HG03342 (cell line): Measurements from ENCODE around the gene SCYGR1.
"Not testable (repeated sequence)": the region's sequence is repeated elsewhere in the genome, so short reads cannot be mapped to it uniquely, and the experiment has no call there.

Experiments used
- ATAC-seq: cut with Tn5 transposase; IDR thresholded peaks from one replicate; pipeline ENCODE4 v1.9.1; 2021; ENCODE audit warnings: mild to moderate bottlenecking, moderate library complexity; ENCODE audit not compliant: unreplicated experiment

SCYGR1 gene

DNA sequence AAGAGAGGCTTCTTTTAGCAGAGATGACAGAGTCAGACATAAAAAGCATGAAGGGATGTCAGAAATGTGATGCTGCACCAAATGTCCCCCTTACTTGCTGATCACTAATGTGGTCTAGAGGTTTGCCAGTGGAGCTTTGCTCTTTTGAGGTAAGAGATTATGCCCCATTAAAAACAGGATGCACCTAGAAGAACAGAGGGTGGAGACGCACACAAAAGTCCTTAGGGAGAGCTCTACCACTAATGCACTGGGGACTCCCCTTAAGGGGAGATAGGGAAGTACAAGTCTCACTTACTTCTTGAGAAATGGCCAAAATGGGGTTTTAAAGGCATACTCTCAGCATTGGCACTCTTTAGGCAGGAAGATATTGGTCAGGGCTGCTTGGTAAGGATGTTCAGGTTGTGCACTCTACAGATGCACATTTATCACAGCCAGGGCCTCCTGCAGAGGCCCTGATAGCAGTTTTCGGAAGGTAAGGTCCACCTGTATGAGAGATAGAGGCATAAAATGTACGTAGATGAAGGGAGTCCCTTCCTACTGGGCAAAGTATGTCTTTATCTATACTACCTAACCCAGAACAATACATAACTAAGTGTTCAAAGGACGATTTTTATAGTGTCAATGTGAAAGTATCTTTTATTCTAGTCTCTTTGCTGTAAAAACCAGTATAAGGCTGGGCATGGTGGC lies 17.0 kb upstream of the SCYGR1 start:
- no peak for ATAC-seq

DNA sequence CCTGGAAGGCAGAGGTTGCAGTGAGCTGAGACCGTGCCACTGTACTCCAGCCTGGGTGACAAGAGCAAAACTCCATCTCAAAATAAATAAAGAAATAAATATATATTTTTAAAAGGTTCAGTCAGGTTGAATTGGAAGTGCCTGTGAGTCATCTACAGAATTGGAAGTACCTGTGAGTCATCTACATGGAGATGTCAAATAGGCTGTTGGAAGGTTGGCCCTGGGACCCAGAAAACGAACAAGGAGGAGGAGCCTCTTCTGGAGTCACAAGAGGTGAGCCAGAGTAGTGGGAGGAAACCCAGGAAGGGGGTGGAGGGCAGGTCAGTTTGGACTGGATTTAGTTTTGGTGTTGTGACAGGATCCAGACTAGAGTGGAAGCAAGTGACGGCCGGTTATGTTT lies 15.2 kb upstream of the SCYGR1 start:
- no peak for ATAC-seq

DNA sequence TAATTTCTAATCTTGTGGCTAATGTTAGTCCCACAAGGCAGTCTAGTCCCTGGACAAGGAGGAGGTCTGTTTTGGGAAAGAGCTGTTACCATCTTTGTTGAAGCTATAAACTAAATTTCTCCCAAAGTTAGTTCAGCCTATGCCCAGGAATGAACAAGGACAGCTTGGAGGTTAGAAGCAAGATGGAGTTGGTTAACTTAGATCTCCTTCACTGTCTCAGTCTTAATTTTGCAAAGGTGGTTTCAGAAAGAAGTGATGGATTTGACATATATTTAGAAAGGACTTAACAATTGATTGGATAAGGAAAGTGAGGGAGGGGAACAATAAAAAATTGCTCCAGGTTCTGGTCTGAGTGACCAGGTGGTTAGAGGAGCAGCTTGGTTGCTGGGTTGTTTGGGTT lies 14.6 kb upstream of the SCYGR1 start:
- ATAC-seq: no peak

DNA sequence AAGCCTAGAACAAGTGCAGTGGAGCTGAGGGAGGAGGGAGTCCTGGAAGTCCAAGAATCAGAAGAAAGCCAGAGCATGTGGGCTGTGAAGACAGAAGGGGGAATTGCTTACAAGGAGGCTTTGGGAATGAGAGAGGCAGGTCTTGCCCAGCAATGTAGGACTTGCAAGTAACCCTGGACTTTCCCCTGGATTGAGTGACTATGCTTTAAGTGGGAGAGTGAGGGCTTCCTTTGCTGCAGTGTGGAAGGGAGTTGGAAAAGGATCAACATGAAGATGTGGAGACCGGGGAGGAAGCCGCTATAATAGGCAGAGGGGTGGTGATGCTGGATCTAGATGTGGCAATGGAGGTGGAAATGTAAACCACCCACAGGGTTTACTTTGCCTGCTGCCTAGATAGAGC lies 13.8 kb upstream of the SCYGR1 start:
- ATAC-seq: no peak

DNA sequence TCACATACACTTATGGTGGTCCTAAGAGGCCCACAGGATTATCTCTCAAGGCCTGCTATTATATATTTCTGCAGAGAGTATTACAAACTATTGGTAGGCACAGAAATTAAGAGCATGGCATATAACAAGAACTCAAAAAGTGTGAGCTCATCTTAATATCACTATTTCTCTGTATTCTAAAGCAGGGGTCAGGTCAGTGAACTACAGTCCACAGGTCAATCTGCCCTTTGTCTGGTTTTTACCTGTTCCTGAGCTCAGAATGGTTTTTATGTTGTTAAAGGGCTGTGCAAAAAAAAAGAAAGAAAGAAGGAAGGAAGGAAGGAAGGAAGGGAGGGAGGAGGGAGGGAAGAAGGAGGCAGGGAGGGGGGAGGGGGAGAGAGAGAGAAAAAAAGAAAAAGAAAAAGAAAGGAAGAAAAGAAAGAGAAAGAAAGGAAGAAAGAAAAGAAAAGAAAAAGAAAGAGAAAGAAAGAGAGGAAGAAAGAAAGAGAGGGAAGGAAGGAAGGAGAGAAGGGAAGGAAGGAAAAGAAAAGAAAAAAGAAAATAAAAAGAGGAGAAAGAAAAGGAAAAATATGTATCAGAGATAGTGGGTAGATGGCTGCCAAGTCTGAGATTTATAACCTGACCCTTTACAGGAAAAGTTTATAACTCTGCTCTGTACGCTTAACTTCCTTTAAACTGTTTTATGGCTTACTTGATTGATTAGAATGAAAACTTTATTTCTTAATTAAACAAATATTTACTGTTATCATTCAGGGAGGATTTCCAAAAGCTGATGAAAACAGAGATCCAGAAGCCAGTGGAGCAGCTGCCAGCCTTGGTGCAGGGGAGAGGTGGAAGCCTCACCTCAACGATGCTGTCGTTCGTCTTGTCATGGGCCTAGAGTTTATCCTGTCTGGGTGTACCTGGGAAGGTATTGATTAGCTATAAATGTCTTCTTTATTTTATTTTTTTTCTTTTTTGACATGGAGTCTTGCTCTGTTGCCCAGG lies 11.2 kb upstream of the SCYGR1 start:
- ATAC-seq: no peak

DNA sequence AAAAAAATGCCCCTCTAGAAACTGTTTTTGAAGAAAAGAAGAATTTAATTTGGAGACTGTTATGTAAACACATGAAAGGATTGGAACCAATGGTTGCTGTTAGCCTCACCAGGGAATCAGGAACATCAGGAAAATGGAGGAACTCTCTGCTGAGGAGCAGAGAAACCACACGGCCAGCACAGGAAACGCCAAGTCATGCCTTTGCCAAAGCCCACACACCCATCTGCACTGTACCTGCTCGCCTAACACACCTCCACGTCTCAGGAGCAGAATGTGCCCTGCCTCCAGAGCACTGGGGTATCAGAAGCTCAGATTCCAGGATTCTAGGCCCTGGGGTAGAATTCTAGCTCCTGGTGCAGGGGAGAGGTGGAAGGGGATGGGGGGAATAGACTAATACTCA lies 9.8 kb upstream of the SCYGR1 start:
- no peak for ATAC-seq

DNA sequence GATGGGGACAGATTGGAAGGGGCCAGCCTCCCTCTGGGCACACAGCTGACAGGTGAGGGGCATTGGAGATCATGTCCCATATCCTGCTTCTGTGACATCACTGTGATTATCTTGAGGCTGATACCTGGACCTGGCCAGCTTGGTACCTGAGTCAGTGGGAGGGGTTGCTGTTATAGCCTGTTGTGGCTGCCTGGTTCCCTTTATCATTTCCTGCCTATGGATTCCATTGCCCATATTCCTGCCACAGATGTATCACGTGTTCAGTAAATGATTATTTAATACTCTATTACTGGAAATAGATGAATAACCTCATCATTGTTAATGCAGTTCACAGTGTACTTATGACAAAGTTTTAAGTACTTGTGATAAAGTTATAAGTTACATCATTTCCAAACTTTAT lies 7.8 kb upstream of the SCYGR1 start:
- no peak for ATAC-seq

DNA sequence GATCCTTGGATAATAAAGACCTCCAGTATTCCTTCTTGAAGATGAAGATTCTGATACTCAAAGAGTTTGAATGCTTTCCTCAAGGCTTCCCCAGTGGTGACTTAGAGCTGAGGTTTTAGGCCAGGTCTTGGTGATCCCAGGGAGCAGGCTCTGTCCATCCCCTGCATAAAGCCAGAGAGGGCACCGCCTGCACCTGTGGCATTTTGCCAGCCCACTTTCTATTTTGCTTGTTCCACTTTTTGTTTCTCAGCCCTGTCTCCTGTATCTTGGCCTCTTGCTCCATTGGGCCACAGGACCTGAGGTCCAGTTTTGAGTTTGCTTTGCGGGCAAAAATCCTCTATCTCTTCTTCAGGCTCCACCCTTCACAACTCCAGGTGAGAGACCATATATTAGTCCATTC lies 6.7 kb upstream of the SCYGR1 start:
- ATAC-seq: no peak

DNA sequence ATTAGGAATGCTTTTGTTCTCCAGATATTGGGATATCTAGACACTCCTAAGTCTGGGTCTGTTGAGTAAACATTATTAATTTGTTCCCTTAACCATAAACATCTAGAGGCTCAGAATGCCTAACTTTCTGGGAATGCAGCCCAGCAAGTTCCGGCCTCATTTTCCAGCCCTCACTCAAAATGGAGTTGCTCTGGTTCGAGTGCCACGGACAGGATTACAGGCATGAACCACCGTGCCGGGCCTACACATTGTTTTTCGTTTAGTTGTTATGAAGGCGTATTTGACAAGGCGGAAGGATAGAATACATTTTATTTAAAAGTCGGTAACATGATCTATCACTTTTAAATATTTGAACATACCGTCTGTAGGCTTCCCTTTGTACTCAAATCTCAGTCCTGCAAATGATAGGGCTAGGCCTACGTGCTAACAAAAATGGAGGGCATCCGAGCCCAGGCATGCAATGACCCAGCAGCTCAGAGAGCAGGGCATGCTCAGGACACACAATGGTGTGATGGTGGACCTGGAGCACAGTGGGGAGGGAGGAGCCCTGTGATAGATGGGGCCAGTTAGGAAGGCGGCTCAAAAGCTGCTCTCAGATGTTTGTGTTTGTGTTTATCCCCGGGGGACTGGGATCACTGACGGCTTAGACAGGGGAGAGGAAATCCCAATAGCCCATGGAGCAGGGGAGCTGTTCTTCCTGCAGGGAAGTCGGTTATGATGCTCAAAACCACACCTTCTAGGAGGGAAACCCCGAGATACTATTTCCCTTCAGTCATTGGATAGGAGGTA lies 2.9 kb upstream of the SCYGR1 start:
- no peak for ATAC-seq

DNA sequence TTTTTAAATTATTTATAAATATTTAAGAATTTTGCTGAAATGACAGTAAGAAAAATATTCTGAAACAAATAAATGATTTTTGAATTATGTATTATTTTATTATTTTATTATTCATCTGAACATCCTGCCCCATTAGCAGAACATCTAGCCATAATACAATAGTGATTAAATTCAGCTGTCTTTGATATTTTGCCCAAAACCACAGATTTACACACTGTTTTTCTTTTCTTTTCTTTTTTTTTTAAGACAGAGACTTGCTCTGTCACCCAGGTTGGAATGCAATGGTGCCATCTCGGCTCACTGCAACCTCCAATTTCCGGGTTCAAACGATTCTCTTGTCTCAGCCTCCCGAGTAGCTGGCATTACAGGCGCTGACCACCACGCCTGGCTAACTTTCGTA lies 1.9 kb upstream of the SCYGR1 start:
- ATAC-seq: no peak

DNA sequence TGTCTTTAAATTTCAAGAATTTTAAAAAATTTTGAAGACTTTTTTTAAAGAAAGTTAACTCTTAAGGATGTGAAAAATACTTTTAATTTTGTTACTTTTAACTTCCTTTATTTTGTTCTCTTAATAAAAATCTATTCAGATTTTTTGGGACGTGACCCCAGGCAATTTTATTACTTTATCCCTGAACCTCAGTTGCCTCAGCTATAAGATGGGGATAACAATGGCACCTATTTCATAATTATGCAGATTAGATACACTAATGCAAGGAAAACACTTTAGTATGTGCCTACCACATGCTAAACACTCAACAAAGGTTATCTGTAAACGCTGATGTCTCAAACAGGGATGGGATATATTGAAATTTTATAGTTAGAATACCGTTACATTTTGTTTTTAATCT lies 1.5 kb upstream of the SCYGR1 start:
- no peak for ATAC-seq

DNA sequence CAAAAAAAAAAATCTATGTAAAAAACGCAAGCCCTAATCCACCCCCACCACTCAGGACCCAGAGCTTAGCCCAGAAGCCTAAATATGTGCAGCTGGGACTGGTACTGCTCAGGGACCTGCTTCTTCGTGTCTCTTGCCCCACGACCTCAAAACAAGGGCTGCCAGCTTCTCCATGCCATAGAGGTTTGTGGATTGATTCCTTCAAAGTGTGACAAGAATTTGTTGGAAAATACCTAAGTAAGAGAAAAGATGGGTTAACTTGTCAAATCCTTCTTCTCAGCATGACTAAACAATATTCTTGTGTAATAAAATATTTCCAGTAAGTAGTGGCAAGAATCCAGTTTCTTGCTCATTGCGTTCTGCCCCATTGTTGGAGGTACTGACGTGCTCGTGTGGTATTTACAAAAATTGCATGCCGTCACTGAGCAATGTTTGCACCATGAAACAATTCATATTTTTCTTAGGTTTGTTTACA lies 825 bp upstream of the SCYGR1 start:
- no peak for ATAC-seq

DNA sequence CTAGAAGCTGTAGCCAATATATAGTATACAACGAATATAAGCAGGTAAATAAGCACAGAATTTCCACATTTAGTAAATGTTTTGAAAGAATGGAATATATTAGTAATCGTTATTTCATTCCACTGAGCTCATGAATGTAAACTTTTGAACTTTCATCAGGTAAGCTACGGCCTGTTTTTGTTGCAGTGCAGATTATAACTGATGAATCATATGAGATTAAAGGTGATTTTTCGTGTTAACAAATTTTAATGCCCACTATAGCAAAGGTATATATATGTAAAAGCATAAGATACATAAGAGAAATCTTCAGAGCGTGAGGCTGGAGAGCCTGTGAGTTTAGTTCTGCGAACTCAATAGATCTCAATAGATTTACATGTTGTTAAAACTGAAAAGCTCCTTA lies 1.1 kb downstream of the SCYGR1 start:
- ATAC-seq: no peak

DNA sequence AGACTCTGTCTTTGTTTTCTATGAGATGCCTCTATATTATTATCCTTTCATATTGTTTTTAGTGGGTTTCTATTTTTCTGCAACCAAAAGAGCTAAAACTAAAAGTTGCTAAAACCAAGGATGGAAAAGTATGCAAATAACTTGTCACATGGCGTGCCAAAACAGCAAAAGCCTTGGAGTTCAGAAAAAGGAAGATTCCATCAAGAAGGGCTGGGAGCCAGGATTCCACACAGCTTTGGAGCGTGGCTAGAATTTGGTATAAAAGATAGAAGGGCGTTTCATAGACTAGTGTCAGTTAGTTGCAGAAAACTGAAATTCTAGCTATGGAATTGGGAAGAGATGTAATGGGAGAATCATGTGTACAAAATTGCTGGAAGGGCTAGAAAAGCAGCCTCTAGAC lies 4.1 kb downstream of the SCYGR1 start:
- no peak for ATAC-seq

DNA sequence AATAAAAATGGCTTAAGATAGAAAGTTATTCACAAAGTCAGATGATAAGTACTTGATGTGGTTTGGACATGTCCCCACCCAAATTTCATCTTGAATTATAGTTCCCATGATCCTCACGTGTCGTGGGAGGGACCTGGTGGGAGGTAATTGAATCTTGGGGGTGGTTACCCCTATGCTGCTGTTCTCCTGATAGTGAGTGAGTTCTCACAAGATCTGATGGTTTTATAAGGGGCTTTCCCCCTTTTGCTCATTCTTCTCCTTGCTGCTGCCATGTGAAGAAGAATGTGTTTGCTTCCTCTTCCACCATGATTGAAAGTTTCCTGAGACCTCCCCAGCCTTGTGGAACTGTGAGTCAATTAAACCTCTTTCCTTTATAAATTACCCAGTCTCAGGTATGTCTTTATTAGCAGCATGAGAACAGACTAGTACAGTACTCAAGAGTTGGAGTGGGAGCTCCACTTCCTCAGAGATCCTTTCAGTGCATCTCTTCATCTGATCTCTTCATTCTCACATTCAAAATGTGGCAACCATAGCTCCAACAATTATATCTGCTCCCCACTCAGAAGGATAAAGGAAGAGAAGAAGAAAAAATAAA lies 5.4 kb downstream of the SCYGR1 start:
- ATAC-seq: not testable (repeated sequence)

DNA sequence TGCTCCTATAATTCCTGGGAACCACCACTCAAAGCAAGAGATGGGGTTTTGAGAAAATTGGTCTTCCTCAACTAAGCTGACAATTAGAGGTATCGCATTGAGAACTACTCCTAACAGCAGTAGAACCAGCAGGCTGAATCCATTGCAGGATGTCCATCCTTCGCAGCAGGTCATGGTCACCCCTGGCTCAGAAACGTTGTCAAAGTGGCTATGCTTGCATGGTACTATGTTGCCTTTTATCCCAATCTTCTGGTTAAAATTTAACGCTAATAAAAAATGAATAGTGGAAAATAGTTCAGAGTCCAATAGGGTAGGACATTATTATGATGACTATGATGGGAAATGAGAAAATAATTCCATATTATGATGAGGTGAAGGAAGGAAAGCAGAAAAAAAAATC lies 8.7 kb downstream of the SCYGR1 start, which contains the start of gene TM4SF20:
TM4SF20 (minus strand) TSS at position 212 of the 400 bp plus-strand sequence; CDS start at position 174, 38 bp downstream.
- no peak for ATAC-seq

DNA sequence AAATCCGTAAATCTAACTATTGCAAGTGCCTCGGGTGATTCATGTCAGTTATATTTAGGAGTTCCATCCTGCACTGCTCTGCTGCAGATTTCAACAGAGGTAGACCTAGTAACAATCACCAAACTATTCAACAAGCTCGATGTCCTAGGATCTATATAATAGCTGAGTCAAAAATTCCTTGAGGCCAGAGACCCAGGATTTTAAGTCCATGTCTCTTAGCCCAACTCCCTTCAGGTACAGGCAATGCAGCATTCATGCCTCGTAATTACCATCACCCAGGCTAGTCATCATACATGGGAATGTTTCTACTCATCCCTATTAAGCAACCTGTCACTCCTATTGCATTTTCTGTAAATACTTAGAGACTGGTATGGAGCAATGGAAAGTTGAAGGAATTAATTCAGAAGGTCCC lies 9.4 kb downstream of the SCYGR1 start:
- ATAC-seq: no peak

DNA sequence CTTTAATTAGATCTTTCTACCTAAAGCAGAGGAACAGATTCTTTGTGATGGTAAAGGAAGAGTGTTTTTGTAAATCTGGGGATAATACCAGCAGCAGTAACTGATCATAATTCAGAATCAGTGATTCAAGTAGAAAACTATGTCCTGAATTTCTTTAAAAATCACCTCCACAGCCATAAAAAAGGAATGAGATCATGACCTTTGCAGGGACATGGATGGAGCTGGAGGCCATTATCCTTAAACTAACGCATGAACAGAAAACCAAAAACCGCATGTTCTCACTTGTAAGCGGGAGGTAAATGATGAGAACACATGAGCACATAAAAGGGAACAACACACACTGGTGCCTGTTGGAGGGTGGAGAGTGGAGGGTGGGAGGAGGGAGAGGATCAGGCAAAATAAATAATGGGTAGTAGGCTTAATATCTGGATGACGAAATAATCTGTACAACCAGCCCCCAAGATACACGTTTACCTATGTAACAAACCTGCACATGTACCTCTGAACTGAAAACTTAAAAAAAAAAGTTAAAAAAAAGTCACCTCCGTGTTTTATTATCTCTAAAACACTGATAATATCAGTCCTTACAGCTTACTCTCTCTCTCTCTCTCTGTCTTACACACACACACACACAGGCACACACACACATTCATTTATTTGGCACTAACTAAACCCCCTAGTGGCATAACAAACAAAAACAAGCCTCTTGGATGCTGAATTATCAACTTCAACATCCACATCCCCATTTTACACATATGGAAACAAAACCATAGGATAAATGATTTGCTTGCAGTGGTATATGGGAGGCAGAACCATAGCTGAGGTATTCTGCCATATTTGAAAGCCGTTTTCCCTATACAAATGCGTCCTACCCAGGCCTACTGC lies 10.0 kb downstream of the SCYGR1 start:
- ATAC-seq: no peak

DNA sequence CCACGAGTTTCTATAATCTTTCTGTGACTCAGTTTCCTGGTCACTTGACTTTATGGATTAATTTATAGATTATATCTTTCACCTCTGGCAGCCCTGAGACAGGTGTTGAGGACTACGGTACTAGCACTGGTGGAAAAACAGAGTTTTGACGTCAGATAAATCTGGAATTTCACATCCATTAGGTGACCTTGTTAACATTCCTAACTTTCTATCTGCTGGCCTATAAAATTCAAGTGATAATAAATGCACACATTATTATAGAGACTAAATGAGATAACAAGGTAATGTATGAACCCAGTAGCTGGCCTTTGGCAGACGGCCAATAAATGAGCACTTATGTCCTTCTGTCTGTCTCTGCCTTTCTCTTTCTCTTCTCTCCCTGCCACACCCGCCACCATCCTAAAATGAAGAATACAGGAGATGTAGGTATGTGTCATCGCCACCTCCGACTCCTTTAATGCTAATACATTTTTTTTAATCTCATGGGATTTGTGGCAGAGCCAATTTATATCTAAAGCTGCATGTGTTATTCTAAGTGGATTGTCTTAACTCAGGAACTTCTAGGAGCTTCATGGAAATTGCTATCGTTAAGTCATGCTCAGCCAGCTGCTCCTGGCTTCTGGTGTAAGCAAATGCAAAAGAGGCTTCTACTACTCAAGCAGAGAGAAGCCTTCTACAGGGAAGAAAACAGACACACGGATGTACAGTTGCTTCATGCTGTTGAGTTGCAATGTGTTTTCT lies 10.9 kb downstream of the SCYGR1 start:
- ATAC-seq: no peak
